ENCODE data around the gene DDX1. TPM values are rescaled to one million over a fixed set of nuclear protein-coding genes. Genes with fewer than 3 reads are reported as not detected.

Gene DDX1
- total and polyA plus RNA-seq, 11 donors: 97.7 to 193 (median 136) TPM

- TF ChIP-seq POLR2A (IDR thresholded peaks at IDR 0.05): no peak
- TF ChIP-seq CTCF (IDR thresholded peaks at IDR 0.05): no peak
- ATAC-seq (no peak), DNase-seq (no peak)
- WGBS, 4 donors: 95 to 99% (median 96%) methylated on average over 2 of the region's 2 CpGs
- Histone ChIP-seq H3K4me1 (no peaks in the 10 kb centered on the region), H3K9me3 (no peaks in the 10 kb centered on the region), H3K27me3 (no peaks in the 10 kb centered on the region), H3K36me3 (peaks cover 0 to 68% (median 48%) of the 10 kb centered on the region in 9 donors), H3K27ac (no peak overlapping the region), H3K4me3 (no peak overlapping the region)
- intact Hi-C loops (cut with DNase I): no loop called here
Observed at GRCh38 chr2:15548974-15549373, 42.7 kb upstream of the DDX1 start.

DNA sequence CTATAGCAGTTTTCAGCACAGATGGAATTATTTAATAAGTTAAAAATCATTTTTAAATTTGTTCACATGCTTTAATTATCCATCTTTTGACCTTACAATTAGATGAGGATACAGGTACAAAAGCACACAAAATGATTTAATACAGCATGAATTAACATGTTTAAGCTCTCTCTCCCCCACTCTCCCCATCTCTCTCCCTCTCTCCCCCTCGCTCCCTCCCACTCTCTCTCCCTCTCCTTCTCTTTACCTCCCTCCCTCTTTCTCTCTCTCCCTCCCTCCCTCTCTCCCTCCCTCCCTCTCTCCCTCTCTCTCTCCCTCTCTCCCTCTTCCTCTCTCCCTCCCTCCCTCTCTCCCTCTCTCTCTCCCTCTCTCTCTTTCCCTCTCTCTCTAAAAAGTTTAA, 38.1 kb upstream of the DDX1 start:
- no peaks in the 10 kb centered on the region for H3K27me3 ChIP-seq
- H3K9me3 ChIP-seq: no peaks in the 10 kb centered on the region
- no peak for DNase-seq
- no peak overlapping the region for H3K27ac ChIP-seq
- no peak overlapping the region for H3K4me3 ChIP-seq
- TF ChIP-seq CTCF (IDR thresholded peaks at IDR 0.05) (no peak), POLR2A (IDR thresholded peaks at IDR 0.05) (no peak)
- WGBS, 4 donors: 89 to 98% (median 97%) methylated on average over 1 of the region's 1 CpG
- H3K36me3 ChIP-seq: peaks cover 0 to 83% (median 51%) of the 10 kb centered on the region in 9 donors
- intact Hi-C loops (cut with DNase I): no loop called here
- ATAC-seq: no peak
- H3K4me1 ChIP-seq: peaks cover 0 to 11% (median 7%) of the 10 kb centered on the region in 12 donors

DNA sequence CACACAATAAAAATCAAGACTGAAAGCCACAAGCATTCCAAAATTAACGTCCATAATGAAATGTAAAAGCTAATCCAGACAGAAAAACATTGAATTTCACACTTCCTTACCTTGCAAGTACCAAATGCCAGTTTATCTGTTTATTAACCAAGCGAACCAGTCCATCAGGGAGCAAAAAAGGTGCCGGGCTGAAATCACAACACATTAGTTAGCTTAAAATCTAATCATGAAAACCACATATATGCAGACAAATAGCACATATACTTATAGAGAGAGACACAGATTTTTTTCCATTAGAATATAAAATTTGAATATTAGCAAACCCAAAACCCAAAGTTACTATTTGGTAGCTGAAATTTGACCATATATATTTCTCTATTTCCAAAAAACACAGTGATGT, 37.7 kb upstream of the DDX1 start:
- Histone ChIP-seq H3K27ac (no peak overlapping the region), H3K4me3 (no peak overlapping the region), H3K36me3 (peaks cover 0 to 78% (median 47%) of the 10 kb centered on the region in 9 donors), H3K27me3 (no peaks in the 10 kb centered on the region), H3K4me1 (peaks cover 0 to 15% (median 8%) of the 10 kb centered on the region in 12 donors), H3K9me3 (no peaks in the 10 kb centered on the region)
- no peak for ATAC-seq
- intact Hi-C loops (cut with DNase I): no loop called here
- TF ChIP-seq CTCF (IDR thresholded peaks at IDR 0.05) (no peak), POLR2A (IDR thresholded peaks at IDR 0.05) (no peak)
- DNase-seq: no peak
- 91 to 94% (median 92%) methylated on average over 3 of the region's 3 CpGs for WGBS, 4 donors

DNA sequence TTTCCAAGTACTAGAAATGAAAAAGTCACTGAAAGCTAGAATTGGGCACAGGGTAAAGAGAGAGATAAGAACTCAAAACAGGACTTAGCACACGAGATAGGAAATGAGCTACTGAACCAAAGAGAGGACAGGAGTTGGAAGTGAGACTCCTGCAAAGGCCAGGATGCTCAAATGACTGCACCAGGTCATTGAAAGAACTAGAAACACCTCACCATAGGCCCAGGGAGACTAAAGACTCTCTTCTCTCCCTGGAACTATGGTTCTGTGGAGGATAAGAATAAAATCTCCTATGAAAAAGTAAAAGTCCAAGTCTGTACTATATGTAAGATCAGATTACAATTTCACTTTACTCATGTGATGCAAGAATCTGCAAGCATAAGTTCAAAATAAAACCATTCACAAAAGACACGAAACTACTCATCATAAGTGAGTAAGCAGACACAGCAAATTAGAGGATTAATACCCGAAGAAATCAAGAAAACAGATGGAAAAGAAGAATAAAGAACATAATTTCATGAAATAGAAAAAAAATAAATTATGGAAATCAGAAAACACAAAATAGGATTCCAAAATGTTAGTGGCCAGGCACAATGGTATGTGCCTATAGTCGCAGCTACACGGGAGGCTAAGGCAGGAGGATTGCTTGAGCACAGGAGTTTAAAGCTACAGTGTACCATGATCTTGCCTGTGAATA, 37.0 kb upstream of the DDX1 start:
- Histone ChIP-seq H3K9me3 (no peaks in the 10 kb centered on the region), H3K4me1 (peaks cover 0 to 22% (median 14%) of the 10 kb centered on the region in 12 donors), H3K36me3 (peaks cover 0 to 71% (median 41%) of the 10 kb centered on the region in 9 donors), H3K4me3 (no peak overlapping the region), H3K27me3 (no peaks in the 10 kb centered on the region), H3K27ac (no peak overlapping the region)
- no peak for DNase-seq
- TF ChIP-seq POLR2A (IDR thresholded peaks at IDR 0.05) (no peak), CTCF (IDR thresholded peaks at IDR 0.05) (no peak)
- intact Hi-C loops (cut with DNase I): no loop called here
- ATAC-seq: no peak
- WGBS, 4 donors: 78 to 87% (median 82%) methylated on average over 5 of the region's 5 CpGs

All from heart left ventricle (tissue), 16 donors.